ENCODE results near the gene CSNK1D.

The CSNK1D gene

GRCh38 chr17:82237083-82237745 is 36.3 kb downstream of the CSNK1D start:
- H3K4me3 ChIP-seq (ENCODE audit: low read length), result no peak overlapping the region
- TF ChIP-seq CTCF (conservative IDR thresholded peaks at IDR 0.05; ENCODE audit: low read depth, low read length), result no peak
- no peak for DNase-seq (ENCODE audit: low read depth)

GRCh38 chr17:82236142-82236971 is 37.1 kb downstream of the CSNK1D start:
- DNase-seq (ENCODE audit: low read depth), result no peak
- peak; percentile 86 for TF ChIP-seq CTCF (conservative IDR thresholded peaks at IDR 0.05; ENCODE audit: low read depth, low read length)
- H3K4me3 ChIP-seq (ENCODE audit: low read length), result no peak overlapping the region

GRCh38 chr17:82235775-82236141 is 37.7 kb downstream of the CSNK1D start:
- DNase-seq (ENCODE audit: low read depth), result no peak
- TF ChIP-seq CTCF (conservative IDR thresholded peaks at IDR 0.05; ENCODE audit: low read depth, low read length), result no peak
- no peak overlapping the region for H3K4me3 ChIP-seq (ENCODE audit: low read length)

- H3K4me3 ChIP-seq (ENCODE audit: low read length), result no peak overlapping the region
Measured at GRCh38 chr17:82235056-82235774, 38.3 kb downstream of the CSNK1D start.

GRCh38 chr17:82234211-82235055 is 39.1 kb downstream of the CSNK1D start:
- no peak for DNase-seq (ENCODE audit: low read depth)
- TF ChIP-seq CTCF (conservative IDR thresholded peaks at IDR 0.05; ENCODE audit: low read depth, low read length), result no peak
- peak overlapping the region; percentile 4 for H3K4me3 ChIP-seq (ENCODE audit: low read length)

More at GRCh38 chr17:82235056-82235774, 38.3 kb downstream of the CSNK1D start:
- DNase-seq (ENCODE audit: low read depth), result no peak
- no peak for TF ChIP-seq CTCF (conservative IDR thresholded peaks at IDR 0.05; ENCODE audit: low read depth, low read length)

- DNase-seq (ENCODE audit: low read depth), result no peak
- TF ChIP-seq CTCF (conservative IDR thresholded peaks at IDR 0.05; ENCODE audit: low read depth, low read length), result no peak
- peak overlapping the region; percentile 20 for H3K4me3 ChIP-seq (ENCODE audit: low read length)
Measured at GRCh38 chr17:82232876-82233785, 40.4 kb downstream of the CSNK1D start.

Measured in retinal pigment epithelial cell (primary cell).